Suprapubic skin (tissue), 4 donors: Measurements from ENCODE around the gene CLDN22. TPM values are rescaled to one million over a fixed set of nuclear protein-coding genes. Genes with fewer than 3 reads are reported as not detected.

Source experiments
- DNase-seq, 2 donors: peaks; one replicate each; pipeline ENCODE4 v3.0.0-alpha.2; 2019; ENCODE audit warnings: low spot score in 2 of 2
- H3K27ac ChIP-seq: fragments of 200-600 bp; sonication (generic); one replicate; pipeline ENCODE4 v1.5.1; 2019
- H3K27me3 ChIP-seq: fragments of 200-600 bp; sonication (generic); one replicate; pipeline ENCODE4 v1.5.1; 2019
- H3K36me3 ChIP-seq: fragments of 200-600 bp; sonication (generic); one replicate; pipeline ENCODE4 v1.5.1; 2019
- H3K4me1 ChIP-seq: fragments of 200-600 bp; sonication (generic); one replicate; pipeline ENCODE4 v1.5.1; 2019
- H3K4me3 ChIP-seq: fragments of 200-600 bp; sonication (generic); one replicate; pipeline ENCODE4 v1.5.1; 2019; ENCODE audit warnings: mild to moderate bottlenecking
- H3K9me3 ChIP-seq: fragments of 200-600 bp; sonication (generic); one replicate; pipeline ENCODE4 v1.5.1; 2019
- CTCF ChIP-seq, 2 donors: fragments of 200-600 bp in 1 of 2; fragments of 450-650 bp in 1 of 2; sonication (generic) in 1 of 2; IDR thresholded peaks; one replicate each; pipeline ENCODE4 v1.5.1; 2016 to 2019; ENCODE audit warnings: antibody characterized with exemption in 2 of 2, mild to moderate bottlenecking in 1 of 2, moderate library complexity in 1 of 2
- EP300 ChIP-seq: sonication (generic); formaldehyde crosslinking; IDR thresholded peaks from one replicate; pipeline ENCODE4 v1.6.1; 2017; ENCODE audit warnings: antibody characterized with exemption
- POLR2A ChIP-seq, 2 donors: fragments of 450-650 bp; IDR thresholded peaks; one replicate each; pipeline ENCODE4 v1.6.1; 2017; ENCODE audit warnings: antibody characterized with exemption in 2 of 2, mild to moderate bottlenecking in 2 of 2, moderate library complexity in 2 of 2
- POLR2AphosphoS5 ChIP-seq, 3 donors: sonication (generic); formaldehyde crosslinking; IDR thresholded peaks; one replicate each; pipeline ENCODE4 v1.6.1; 2017; ENCODE audit warnings: antibody characterized with exemption in 3 of 3
- WGBS: methylation state at CpG from one replicate; pipeline ENCODE4 v1.1.5; 2018; 5-methylcytosine and 5-hydroxymethylcytosine counted together
- total RNA-seq, 4 donors: library from RNA; depleted of rRNA; stranded (reverse); fragments of >200 nt; gene quantifications; one replicate each; pipeline ENCODE4 v1.1.0, GENCODE V29; 2016

CLDN22 gene
- total RNA-seq = not detected

GRCh38 chr4:183320211-183321059, at the start of gene CLDN22:
Gene CLDN22, minus strand, starts transcription at chr4:183320276. Its CDS starts 58 bp downstream, at chr4:183320218.
- 66% methylated on average over 6 of the region's 6 CpGs for WGBS
- no peak within 1 kb of the TSS for H3K27ac ChIP-seq
- H3K27me3 ChIP-seq = no peaks in the 10 kb centered on the region
- no peaks in the 10 kb centered on the region for H3K9me3 ChIP-seq
- no peak within 1 kb of the TSS for H3K4me3 ChIP-seq
- H3K4me1 ChIP-seq = no peaks in the 10 kb centered on the region
- no peak for TF ChIP-seq CTCF (IDR thresholded peaks at IDR 0.05)
- no peak for TF ChIP-seq POLR2AphosphoS5 (IDR thresholded peaks at IDR 0.05)
- no peak for TF ChIP-seq POLR2A (IDR thresholded peaks at IDR 0.05)
- no peak for TF ChIP-seq EP300
- peaks cover 5% of the 10 kb centered on the region for H3K36me3 ChIP-seq
- DNase-seq = no peak

- DNase-seq = peak in 1 of 2 donors; percentile 14
- Histone ChIP-seq H3K27me3 (no peaks in the 10 kb centered on the region), H3K4me1 (no peaks in the 10 kb centered on the region), H3K36me3 (no peaks in the 10 kb centered on the region), H3K27ac (no peak overlapping the region), H3K4me3 (no peak overlapping the region), H3K9me3 (no peaks in the 10 kb centered on the region)
- WGBS = 82% methylated on average over 8 of the region's 8 CpGs
- TF ChIP-seq POLR2AphosphoS5 (IDR thresholded peaks at IDR 0.05) (no peak), EP300 (no peak), CTCF (IDR thresholded peaks at IDR 0.05) (no peak), POLR2A (IDR thresholded peaks at IDR 0.05) (no peak)
These were observed 49.0 kb upstream of the CLDN22 start for GRCh38 chr4:183369073-183369472.

- TF ChIP-seq CTCF (IDR thresholded peaks at IDR 0.05) (no peak), EP300 (no peak), POLR2AphosphoS5 (IDR thresholded peaks at IDR 0.05) (no peak), POLR2A (IDR thresholded peaks at IDR 0.05) (no peak)
- no peaks in the 10 kb centered on the region for H3K4me1 ChIP-seq
- H3K9me3 ChIP-seq = no peaks in the 10 kb centered on the region
- DNase-seq = peak in 1 of 2 donors; percentile 11
- H3K27ac ChIP-seq = no peak overlapping the region
- no peak overlapping the region for H3K4me3 ChIP-seq
- WGBS = 84% methylated on average over 16 of the region's 16 CpGs
- H3K36me3 ChIP-seq = no peaks in the 10 kb centered on the region
- no peaks in the 10 kb centered on the region for H3K27me3 ChIP-seq
These were observed 46.2 kb upstream of the CLDN22 start for GRCh38 chr4:183366206-183366835.

- DNase-seq = peak in 1 of 2 donors; percentile 15
- Histone ChIP-seq H3K9me3 (no peaks in the 10 kb centered on the region), H3K4me3 (no peak overlapping the region), H3K36me3 (no peaks in the 10 kb centered on the region), H3K27me3 (no peaks in the 10 kb centered on the region), H3K4me1 (no peaks in the 10 kb centered on the region), H3K27ac (no peak overlapping the region)
- TF ChIP-seq CTCF (IDR thresholded peaks at IDR 0.05) = no peak
- no peak for TF ChIP-seq POLR2A (IDR thresholded peaks at IDR 0.05)
- no peak for TF ChIP-seq EP300
- TF ChIP-seq POLR2AphosphoS5 (IDR thresholded peaks at IDR 0.05) = no peak
- 78% methylated on average over 10 of the region's 10 CpGs for WGBS
These were observed 43.9 kb upstream of the CLDN22 start for GRCh38 chr4:183364025-183364424.

- TF ChIP-seq EP300 = no peak
- no peaks in the 10 kb centered on the region for H3K36me3 ChIP-seq
- peak in 1 of 2 donors; percentile 34 for DNase-seq
- no peaks in the 10 kb centered on the region for H3K4me1 ChIP-seq
- H3K27me3 ChIP-seq = no peaks in the 10 kb centered on the region
- H3K4me3 ChIP-seq = no peak overlapping the region
- no peaks in the 10 kb centered on the region for H3K9me3 ChIP-seq
- H3K27ac ChIP-seq = no peak overlapping the region
- 50% methylated on average over 15 of the region's 15 CpGs for WGBS
These were observed 43.0 kb upstream of the CLDN22 start for GRCh38 chr4:183362916-183363542.
